Fibroblast of pulmonary artery (primary cell): ENCODE data around the gene ATXN10.

Experiments
- DNase-seq: peaks from one replicate; pipeline ENCODE4 v3.0.0-alpha.2; 2010; ENCODE audit warnings: low read depth
- H3K4me3 ChIP-seq: replicated peaks from 2 replicates; pipeline ENCODE4 v1.5.1; 2011; ENCODE audit warnings: low read depth, mild to moderate bottlenecking, control low read depth, low read length, moderate library complexity
- CTCF ChIP-seq: IDR thresholded peaks from 2 replicates; pipeline ENCODE4 v1.5.1; 2011; ENCODE audit warnings: mild to moderate bottlenecking, control low read depth, low read length, inconsistent platforms; ENCODE audit errors: missing control alignments

ATXN10 gene

GRCh38 chr22:45638197-45638596 is 33.4 kb upstream of the ATXN10 start:
- DNase-seq, result no peak
- H3K4me3 ChIP-seq, result no peak overlapping the region
- no peak for TF ChIP-seq CTCF

GRCh38 chr22:45638834-45639746 is 32.5 kb upstream of the ATXN10 start:
- no peak for TF ChIP-seq CTCF
- peak; percentile 66 for DNase-seq
- H3K4me3 ChIP-seq, result no peak overlapping the region

GRCh38 chr22:45639747-45640102 is 31.9 kb upstream of the ATXN10 start:
- DNase-seq, result no peak
- no peak for TF ChIP-seq CTCF
- H3K4me3 ChIP-seq, result no peak overlapping the region

- no peak for DNase-seq
- TF ChIP-seq CTCF, result no peak
- H3K4me3 ChIP-seq, result no peak overlapping the region
These were observed 31.2 kb upstream of the ATXN10 start for GRCh38 chr22:45640291-45640940.

GRCh38 chr22:45640941-45641621 is 30.6 kb upstream of the ATXN10 start:
- DNase-seq, result no peak
- TF ChIP-seq CTCF, result no peak
- no peak overlapping the region for H3K4me3 ChIP-seq

- DNase-seq, result no peak
- no peak for TF ChIP-seq CTCF
- no peak overlapping the region for H3K4me3 ChIP-seq
These were observed 28.6 kb upstream of the ATXN10 start for GRCh38 chr22:45642986-45643385.
